ENCODE results near the gene PRR5.

Gene PRR5

GRCh38 chr22:44693145-44693544 is 8.9 kb upstream of the PRR5 start:
- no peak for DNase-seq (ENCODE audit: low read depth in 2 of 2)

- DNase-seq (ENCODE audit: low read depth in 2 of 2), result no peak
These were observed 8.2 kb upstream of the PRR5 start for GRCh38 chr22:44693756-44694155.

- DNase-seq (ENCODE audit: low read depth in 2 of 2), result peak; percentile 68 to 85
These were observed 4.4 kb upstream of the PRR5 start for GRCh38 chr22:44697423-44698141.

- no peak for DNase-seq (ENCODE audit: low read depth in 2 of 2)
These were observed 3.2 kb upstream of the PRR5 start for GRCh38 chr22:44698531-44699421.

- no peak for DNase-seq (ENCODE audit: low read depth in 2 of 2)
These were observed 1.5 kb upstream of the PRR5 start for GRCh38 chr22:44700456-44700855.

DNA sequence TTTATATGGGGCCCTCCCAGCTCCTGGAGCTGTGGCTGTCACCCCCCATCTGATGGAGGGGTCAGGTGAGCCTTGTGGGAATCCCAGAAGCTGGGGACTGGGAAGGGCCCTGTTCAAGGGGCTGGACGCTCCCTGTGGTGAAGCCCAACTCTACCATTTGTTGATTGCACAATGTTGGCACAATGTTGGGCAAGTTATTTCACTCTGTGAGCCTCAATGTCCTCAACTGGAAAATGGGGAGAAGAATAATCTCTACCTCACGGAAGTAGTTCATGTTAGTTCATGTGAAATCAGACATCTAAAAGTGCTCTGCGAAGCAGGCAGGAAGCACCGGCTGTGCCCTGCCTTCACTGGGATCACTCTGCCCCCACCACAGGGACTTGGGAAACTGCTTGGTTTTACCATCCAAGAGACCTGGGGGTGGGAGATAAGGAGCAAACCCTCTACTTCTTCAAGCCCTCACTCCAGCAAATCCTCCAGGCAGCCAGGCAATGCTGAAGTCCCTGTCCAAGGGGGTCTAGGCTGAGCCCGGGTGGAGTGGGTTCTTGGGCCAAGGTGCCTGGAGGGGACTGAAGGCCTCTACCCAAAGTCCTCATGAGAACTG is 715 bp upstream of the PRR5 start:
- no peak for DNase-seq (ENCODE audit: low read depth in 2 of 2)

DNA sequence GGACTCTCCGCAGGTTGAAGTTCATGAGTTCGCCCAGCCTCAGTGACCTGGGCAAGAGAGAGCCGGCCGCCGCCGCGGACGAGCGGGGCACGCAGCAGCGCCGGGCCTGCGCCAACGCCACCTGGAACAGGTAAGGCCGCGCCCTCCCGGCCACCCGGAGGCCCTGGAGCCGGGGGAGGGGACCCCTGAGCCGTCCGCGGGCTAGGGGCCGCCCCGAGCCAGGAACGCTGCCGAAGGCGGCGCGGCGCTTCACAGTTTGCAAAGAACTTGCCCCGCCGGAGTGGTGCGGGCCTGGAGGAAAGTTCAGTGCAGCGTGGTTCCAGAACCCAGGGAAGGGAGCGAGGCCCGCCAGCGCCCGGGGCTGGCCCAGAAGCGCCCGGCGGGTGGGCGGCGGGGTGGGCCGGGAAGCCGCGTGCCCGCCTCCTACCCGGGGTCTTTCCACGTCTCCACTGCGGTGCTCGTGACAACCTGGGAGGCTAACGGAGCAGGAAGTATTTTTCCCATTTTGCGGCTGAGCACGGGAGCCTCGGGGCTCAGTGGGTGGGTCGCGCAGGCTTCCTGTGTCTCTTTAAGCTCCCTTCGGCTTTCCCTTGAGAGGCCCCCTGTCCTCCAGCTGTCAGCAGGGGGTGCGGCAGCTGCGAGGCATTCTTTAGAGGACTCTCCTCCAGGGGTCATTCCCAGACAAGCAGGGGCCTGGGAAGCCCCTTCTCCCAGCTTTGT is 635 bp downstream of the PRR5 start:
- DNase-seq (ENCODE audit: low read depth in 2 of 2), result peak in 1 of 2 experiments; percentile 15

DNA sequence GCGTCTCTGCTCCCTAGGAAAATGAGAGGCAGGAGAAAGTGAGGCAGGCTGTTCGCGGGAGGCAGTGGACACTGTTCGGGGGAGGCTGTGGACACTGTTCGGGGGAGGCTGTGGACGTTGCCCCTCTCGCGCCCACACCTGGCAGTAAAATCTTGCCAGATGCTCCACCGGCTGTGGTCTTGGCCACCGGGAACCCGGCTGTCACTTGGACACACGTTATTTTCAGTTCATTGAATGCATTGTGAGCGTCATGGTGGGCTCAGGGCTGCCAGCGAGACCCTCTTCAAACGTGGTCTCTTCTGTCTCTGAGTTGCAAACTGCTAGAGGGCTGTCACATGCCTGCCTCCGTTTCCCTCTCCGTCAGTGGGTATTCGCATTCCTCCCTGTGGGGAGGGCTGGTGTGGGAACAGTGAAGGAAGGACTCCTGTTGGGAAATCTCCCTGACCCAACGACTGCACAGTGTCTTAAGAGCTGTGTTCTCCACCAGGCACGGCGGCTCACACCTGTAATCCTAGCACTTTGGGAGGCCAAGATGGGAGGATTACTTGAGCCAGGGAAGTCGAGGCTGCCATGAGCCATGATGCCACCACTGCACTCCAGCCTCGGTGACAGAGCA is 1.4 kb downstream of the PRR5 start:
- no peak for DNase-seq (ENCODE audit: low read depth in 2 of 2)

DNA sequence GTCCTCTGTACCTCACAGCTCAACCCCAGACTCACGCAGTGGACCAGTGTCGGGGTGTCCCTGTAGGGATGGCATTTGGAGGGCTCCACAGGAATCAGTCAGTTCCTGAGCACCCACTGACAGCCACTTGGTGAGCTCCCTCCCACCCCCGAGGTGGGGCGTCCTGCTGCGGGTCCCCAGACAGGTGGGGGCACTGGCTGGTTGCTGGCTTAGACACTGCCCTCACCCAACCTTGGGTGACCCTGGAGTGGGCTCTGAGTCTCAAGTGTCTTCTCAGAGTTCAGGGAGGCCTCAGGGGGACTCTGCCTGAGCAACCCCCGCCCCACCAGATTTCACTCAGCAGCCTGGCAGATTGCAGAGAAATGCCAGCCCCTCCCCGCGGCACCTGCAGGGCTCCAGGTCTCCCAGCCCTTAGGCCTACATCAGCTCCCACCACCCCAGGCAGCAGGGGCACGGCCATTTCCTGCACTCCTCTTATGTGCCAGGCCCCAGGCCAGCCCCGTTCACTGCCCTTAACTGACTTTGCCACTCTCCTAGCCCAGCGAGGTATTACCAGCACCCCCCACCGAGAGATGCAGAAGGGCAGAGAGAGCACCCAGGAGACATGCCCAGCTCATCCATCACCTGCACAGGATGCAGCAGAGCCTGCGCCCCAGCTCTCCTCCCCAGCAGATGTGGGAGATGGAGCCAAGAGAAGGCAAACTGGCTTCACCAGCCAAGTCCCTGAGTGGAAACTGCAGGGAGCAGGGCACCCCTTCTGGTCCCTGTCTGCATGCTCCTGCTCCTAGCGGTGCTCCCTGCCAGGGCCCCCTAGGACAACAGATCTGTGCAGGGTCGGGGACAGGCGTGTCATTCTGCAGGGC is 2.4 kb downstream of the PRR5 start:
- no peak for DNase-seq (ENCODE audit: low read depth in 2 of 2)

- DNase-seq (ENCODE audit: low read depth in 2 of 2), result no peak
These were observed 3.0 kb downstream of the PRR5 start for GRCh38 chr22:44705022-44705297.

GRCh38 chr22:44706488-44706887 is 4.5 kb downstream of the PRR5 start:
- no peak for DNase-seq (ENCODE audit: low read depth in 2 of 2)

GRCh38 chr22:44707178-44707577 is 5.2 kb downstream of the PRR5 start:
- DNase-seq (ENCODE audit: low read depth in 2 of 2), result no peak

DNA sequence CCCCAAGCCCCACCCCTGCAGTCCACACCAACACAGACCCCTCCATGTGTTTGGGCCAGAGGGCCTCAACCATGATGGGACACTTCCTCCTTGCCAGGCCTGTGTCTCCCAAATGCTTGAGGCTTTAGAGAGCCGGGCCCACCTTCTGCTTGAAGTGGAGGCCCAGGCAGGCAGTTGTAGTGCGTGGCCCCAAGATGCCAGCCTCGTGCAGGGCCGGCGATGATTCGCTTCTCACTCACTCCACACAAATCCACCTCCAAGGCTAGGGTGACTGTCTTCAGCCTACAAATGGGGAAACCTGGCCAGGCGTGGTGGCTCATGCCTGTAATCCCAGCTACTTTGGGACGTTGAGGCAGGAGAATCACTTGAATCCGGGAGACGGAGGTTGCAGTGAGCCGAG is 5.7 kb downstream of the PRR5 start:
- no peak for DNase-seq (ENCODE audit: low read depth in 2 of 2)

DNA sequence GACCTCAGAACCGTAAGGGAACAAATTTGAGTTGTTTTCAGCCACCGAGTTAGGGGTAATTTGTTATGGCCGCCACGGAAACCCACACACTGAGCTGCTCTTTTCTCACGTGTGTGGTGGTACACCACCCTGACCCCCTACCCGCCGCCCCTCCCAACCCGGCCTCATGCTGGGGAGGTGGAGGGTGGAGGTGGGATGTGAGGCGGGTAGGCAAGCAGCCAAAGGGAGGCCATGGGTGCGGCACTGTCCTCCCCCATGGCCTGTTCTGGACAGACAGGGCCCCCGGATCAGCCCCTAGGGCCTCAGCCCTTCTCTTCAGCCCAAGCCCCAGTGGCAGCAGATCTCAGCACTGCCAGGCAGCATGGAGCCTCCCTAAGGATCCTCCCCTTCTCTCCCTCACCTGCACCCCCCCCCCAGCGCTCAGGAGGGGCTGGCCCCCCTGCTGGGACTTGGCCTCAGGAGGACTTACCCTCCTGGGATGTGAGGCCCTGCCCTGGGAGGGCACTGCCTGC is 7.9 kb downstream of the PRR5 start:
- DNase-seq (ENCODE audit: low read depth in 2 of 2), result no peak

DNA sequence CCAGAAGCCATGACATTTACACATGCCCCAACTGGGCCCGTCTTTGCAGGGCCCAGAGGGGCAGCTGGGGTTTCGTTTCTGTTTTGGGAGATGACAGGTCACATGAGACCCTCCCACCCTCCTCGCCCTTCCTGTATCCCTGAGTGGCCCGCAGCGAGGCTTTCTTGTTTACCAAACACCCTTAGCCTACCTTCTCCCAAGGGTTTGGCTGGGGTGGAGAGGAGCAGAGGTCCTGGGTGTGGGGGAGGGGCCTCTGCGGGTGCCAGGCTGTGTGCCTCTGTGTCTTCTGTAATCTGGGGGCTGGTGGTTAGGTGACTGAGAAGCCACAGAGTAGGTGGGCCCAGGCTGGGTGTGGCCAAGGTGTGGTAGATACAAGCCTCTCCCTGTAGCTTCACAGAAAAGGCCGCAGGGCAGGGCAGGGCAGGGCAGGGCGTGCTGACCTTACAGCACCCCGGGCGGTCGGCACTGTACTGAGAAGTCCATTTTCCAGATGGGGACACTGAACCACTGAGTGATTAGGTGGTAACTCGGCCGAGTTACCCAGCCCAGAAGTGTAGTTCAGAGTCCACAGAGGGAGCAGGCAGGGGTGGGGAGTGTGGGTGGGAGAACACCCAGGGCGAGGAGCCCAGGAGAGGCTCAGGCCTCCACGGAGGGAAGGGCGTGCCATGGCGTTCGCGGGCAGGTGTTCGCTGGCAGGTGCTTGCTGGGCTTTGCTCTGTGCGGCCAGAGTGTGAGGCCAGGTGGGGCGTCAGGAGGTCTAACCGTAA is 8.7 kb downstream of the PRR5 start:
- DNase-seq (ENCODE audit: low read depth in 2 of 2), result no peak

GRCh38 chr22:44711241-44711560 is 9.2 kb downstream of the PRR5 start:
- no peak for DNase-seq (ENCODE audit: low read depth in 2 of 2)

- no peak for DNase-seq (ENCODE audit: low read depth in 2 of 2)
These were observed 9.9 kb downstream of the PRR5 start for GRCh38 chr22:44711690-44712555.

- DNase-seq (ENCODE audit: low read depth in 2 of 2), result no peak
These were observed 11.0 kb downstream of the PRR5 start for GRCh38 chr22:44712962-44713361.

DNA sequence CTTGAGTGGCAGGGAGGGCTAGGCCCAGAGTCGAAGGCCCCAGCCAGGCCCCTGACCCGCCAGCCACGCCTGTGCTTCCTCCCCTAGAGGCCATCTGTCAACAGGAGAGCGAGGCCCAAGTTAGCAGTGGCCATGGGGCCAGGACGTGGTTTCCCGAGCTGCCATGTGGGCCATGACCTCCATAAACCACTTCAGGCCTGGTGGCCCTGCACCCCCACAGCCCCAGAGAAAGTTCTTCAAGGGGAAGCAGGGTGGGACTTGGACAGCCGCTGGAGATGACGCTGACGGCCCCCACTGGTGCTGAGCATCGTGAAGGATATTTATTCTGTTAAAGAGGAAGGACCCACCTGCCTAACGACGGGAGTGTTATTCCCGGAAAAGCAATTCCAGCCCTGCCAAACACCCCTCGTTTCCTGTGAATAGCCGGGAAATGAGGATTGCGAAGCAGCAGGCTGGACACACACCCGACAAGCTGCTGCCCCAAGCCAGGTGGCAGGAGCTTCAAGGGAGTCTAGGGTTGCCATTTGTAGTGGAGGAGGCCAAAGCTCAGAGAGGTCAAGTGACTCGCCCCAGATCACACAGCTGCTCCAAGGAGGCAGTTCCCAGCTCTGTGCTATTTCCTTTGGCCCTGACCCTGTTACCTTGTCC is 12.8 kb downstream of the PRR5 start:
- DNase-seq (ENCODE audit: low read depth in 2 of 2), result no peak

All from stimulated activated CD4-positive, alpha-beta T cell treated with anti-CD3 and anti-CD28 coated beads, Interleukin-12 subunit alpha, Interleukin-12 subunit beta, amount 100 ng/mL, for 24 hours (primary cell).